Omental fat pad (tissue), 4 donors: Measurements from ENCODE around the gene PLCD1. TPM values are rescaled to one million over a fixed set of nuclear protein-coding genes. Genes with fewer than 3 reads are reported as not detected.
"Not testable (repeated sequence)": the region's sequence is repeated elsewhere in the genome, so short reads cannot be mapped to it uniquely, and the experiment has no call there.

Experiments
- ATAC-seq: fragments of 150-250 bp; one replicate; pipeline ENCODE4 v1.9.1; 2016; ENCODE audit warnings: mild to moderate bottlenecking, moderate library complexity; ENCODE audit not compliant: low FRiP score
- DNase-seq: peaks from one replicate; pipeline ENCODE4 v3.0.0-alpha.2; 2019; ENCODE audit warnings: low spot score
- CTCF ChIP-seq, 3 donors: fragments of 450-650 bp; IDR thresholded peaks; one replicate each; pipeline ENCODE4 v1.5.1; 2016 to 2017; ENCODE audit warnings: antibody characterized with exemption in 3 of 3, mild to moderate bottlenecking in 3 of 3, moderate library complexity in 2 of 3
- total RNA-seq, 4 donors: library from RNA; depleted of rRNA; stranded (reverse); fragments of >200 nt; gene quantifications; one replicate each; pipeline ENCODE4 v1.1.0, GENCODE V29; 2016

Gene PLCD1
- total RNA-seq, 4 donors from 2014 or later, result 12.5 to 24.4 (median 19.0) TPM

GRCh38 chr3:38054499-38055001, 25.1 kb upstream of the PLCD1 start:
- ATAC-seq (no peak), DNase-seq (no peak)
- no peak for TF ChIP-seq CTCF (IDR thresholded peaks at IDR 0.05)

- not testable (repeated sequence) for DNase-seq, ATAC-seq
Observed at GRCh38 chr3:38053813-38054498, 24.5 kb upstream of the PLCD1 start.

- not testable (repeated sequence) for ATAC-seq, DNase-seq
Observed at GRCh38 chr3:38053286-38053685, 23.8 kb upstream of the PLCD1 start.

DNA sequence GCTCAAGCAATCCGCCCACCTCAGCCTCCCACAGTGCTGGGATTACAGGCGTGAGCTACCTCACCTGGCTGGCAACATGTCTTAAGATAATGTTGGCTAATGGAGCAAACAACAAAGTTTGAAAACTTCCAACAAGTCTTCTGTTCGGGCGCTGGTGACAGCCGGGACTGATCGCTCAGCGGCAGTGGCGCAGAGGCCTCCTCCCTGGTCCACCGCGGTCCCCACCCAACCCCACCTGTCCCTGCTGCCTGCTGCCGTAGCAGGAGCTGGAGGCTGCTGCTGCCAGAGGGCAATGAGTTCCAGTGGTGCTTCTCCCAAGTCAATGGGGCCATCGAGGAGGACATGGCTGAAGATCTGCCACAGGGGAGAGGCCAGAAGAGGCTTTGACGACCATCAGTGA, 21.7 kb upstream of the PLCD1 start:
- no peak for TF ChIP-seq CTCF (IDR thresholded peaks at IDR 0.05)
- ATAC-seq, result no peak
- DNase-seq, result no peak

- TF ChIP-seq CTCF (IDR thresholded peaks at IDR 0.05), result no peak
- DNase-seq (no peak), ATAC-seq (peak; percentile 64)
Observed at GRCh38 chr3:38049358-38050126, 20.1 kb upstream of the PLCD1 start.

GRCh38 chr3:38047896-38048295, 18.5 kb upstream of the PLCD1 start:
- ATAC-seq, result no peak
- DNase-seq, result no peak
- TF ChIP-seq CTCF (IDR thresholded peaks at IDR 0.05), result no peak

DNA sequence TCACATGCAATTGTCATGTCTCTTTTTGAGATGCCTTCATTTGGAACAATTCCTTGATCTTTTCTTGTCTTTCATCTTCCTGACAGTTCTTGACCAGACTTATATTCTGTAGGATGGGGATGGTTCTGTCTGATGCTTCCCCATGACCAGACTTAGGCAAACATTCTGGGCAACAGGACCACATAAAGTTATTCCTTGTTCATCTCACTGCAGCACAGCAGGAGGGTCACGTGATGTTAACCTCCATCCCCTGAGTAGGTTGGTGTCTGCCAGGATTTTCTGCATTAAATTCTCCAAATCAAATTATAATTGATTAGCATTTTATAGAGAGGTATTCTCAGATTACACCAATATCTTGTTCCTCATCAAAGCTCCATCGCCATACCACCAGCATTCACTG, 17.4 kb upstream of the PLCD1 start:
- no peak for ATAC-seq
- DNase-seq, result no peak
- TF ChIP-seq CTCF (IDR thresholded peaks at IDR 0.05), result no peak

DNA sequence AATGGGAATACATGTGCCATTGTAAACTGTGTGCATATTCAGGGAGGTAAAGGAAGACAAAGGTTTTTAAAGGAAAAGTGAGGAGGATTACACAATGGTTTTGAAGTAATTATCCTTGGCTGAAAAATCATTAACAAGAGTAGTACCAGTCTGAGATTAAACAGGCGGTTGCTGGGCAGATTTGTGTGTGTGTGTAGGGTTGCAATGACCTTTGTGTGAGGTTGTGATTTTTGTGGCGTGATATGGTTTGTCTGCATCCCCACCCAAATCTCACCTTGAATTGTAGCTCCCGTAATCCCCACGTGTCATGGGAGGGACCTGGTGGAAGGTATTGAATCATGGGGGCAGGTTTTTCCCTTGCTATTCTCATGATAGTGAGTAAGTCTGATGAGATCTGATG, 16.6 kb upstream of the PLCD1 start:
- no peak for TF ChIP-seq CTCF (IDR thresholded peaks at IDR 0.05)
- no peak for DNase-seq
- ATAC-seq, result no peak
